ENCODE data around the gene COA6.

GRCh38 chr1:234372011-234372757, 1.1 kb upstream of the COA6 start:
- TF ChIP-seq, protein P1, sequence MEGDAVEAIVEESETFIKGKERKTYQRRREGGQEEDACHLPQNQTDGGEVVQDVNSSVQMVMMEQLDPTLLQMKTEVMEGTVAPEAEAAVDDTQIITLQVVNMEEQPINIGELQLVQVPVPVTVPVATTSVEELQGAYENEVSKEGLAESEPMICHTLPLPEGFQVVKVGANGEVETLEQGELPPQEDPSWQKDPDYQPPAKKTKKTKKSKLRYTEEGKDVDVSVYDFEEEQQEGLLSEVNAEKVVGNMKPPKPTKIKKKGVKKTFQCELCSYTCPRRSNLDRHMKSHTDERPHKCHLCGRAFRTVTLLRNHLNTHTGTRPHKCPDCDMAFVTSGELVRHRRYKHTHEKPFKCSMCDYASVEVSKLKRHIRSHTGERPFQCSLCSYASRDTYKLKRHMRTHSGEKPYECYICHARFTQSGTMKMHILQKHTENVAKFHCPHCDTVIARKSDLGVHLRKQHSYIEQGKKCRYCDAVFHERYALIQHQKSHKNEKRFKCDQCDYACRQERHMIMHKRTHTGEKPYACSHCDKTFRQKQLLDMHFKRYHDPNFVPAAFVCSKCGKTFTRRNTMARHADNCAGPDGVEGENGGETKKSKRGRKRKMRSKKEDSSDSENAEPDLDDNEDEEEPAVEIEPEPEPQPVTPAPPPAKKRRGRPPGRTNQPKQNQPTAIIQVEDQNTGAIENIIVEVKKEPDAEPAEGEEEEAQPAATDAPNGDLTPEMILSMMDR (IDR thresholded peaks at IDR 0.05), result no peak
- no peak for TF ChIP-seq POLR2A (IDR thresholded peaks at IDR 0.05)

Measured in stomach (tissue), 4 donors.